ENCODE data around the gene ARL13B.
"Not testable (repeated sequence)": the region's sequence is repeated elsewhere in the genome, so short reads cannot be mapped to it uniquely, and the experiment has no call there.

Gene ARL13B

DNA sequence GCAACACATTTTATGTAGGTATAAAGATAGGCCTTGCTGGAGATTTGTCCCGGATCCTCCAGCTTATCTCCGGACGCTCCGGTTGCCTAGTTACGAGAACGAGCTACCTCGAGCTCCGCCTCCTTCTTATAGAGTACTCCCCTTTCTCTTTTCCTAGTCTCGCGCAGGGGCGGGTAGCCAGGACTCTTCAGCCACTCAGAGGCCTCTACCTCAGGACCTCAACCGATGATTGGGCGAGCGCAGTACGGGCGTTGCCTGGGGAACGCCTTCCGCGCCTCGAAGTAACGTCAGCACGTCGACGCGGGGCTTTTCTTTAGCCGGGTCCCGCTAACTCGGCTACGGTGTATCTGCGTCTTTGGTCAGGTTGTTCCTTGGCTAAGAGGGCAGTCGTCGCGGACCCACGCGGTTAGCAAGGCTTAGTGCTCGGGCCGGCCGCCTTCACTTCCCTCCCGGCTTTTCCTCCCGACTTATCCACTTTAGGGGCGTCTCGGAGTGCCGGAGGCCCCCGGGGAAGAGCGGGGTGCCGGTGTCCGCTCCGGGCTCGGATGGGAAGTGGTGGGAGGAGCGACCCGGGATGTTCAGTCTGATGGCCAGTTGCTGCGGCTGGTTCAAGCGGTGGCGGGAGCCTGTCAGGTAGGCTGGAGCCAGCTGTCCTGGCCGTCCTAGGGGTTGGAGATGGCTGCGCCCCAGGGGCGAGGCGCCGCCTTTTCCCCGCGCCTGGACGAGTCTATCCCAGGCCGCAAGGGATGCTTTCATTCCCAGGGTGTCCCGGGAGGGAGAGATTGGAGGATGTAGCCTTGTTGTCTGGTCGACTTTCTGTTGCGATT is at the start of gene ARL13B:
ARL13B (plus strand) TSS at position 306 of the 827 bp plus-strand sequence; CDS start at position 575, 269 bp downstream.
- peak; percentile 97 for DNase-seq

DNA sequence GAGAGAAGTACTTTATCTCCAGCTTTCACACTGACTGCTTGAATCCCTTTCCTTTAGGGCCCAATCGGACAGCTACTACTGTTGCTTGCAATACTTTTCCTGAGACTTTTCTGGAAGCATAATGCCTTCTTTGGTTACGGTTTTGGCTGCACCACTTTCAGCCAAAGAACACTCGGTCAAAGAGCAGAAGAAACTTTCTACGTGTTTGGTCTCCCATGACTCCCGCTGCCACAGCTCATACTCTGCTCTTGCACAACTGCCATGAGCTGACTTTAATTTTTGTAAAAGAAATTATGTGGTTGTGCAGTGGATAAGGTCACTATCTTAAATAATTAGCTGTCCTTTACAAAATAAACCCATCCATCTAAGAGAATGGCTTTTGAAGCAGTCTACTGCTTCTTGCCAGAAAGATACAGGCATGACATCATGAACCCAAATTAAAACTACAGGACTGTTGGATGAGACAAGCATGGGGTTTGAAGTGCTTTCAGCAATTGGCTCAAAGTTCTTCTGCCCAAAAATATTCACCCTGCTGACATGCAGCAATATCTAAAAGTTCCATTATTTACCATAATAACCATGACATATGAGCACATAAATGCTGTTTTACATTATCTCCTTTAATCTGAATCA is 48.2 kb upstream of the ARL13B start:
- DNase-seq: no peak

DNA sequence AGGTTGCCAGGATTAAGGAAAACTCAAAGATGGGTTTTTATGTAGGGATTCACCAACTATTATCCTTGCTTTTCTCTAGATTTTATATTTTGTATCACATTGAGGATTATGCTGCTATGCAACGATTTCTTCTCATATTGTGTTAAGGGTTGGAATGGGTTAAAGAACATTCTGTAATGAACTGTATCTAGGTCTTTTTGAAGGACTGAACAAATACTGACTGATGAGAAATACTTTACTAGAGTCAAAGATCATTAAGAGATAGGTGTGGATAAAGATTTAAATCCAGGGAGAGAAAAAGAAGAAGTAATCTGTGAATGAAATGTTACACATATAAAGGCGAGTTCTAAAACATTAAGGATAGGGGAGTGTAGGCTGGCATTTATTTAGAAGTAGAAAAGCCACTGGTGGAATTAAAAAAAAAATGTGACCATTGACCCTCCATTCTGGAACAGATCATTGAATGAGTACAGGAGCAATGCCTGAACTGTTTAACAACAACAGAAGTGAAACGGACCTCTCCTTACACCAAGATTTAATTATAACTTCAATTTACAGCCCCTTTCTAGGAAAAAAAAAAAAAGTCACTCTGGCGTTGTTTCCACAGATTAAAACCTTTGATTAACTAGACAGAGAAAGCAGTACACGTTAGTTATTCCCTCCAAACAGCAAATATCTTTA is 45.4 kb upstream of the ARL13B start:
- DNase-seq: no peak

DNA sequence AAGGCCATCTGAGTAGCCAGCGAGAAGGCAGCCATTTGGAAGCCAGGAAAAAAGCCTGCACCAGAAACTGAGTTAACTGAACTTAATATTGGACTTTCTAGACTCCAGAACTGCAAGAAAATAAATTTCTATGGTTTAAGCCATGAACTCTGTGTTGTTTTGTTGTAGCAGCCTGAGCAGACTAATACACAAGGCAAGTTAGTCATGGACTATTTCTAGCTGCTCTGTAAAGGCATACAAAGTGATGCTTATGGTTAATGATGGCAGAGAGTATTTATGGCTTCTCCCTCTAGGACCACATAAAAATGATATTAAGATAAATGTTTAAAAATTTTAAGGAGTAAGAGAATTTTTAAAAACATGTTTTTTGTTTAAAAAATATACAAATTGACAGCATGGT is 43.4 kb upstream of the ARL13B start:
- no peak for DNase-seq

DNA sequence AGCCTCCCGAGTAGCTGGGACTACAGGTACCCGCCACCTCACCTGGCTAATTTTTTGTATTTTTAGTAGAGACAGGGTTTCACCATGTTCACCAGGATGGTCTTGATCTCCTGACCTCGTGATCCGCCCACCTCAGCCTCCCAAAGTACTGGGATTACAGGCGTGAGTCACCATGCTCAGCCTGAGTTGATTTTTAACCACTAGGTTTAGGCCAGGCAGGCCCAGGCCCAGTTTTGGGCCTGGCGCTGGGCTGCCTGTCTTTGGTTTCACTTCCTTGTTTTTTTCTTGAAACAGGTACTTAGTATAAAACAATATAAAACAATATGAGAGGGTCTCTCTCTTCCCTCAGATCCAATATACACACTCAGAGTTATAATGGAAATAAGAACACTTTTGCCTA is 42.5 kb upstream of the ARL13B start:
- not testable (repeated sequence) for DNase-seq

DNA sequence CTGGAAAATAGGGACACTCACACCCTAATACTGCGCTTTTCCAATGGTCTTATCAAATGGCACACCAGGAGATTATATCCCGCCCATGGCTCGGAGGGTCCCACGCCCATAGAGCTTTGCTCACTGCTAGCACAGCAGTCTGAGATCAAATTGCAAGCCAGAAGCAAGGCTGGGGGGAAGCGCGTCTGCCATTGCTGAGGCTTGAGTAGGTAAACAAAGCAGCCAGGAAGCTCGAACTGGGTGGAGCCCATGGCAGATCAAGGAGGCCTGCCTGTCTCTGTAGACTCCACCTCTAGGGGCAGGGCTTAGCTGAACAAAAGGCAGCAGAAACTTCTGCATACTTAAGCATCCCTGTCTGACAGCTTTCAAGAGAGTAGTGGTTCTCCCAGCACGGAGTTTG is 30.0 kb upstream of the ARL13B start:
- DNase-seq: not testable (repeated sequence)

DNA sequence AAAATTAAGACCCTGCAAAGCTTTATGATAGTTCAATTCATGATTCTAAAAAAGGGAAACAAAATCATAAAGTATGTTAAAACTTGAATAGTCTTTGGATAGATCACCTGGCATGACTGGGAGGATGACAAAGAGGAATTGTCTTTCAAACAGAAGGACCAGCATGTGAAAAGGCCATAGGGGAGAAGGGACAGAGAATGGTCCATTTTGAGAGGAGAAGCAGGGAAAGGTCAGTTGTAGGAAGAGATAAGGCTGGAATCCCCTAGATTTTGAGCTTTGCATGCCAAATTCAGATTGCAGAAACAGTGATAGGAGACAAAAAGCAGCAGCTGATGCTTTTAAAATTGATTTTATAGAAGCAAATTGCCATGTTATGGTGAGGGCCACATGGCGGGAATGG is 18.9 kb upstream of the ARL13B start:
- DNase-seq: no peak

DNA sequence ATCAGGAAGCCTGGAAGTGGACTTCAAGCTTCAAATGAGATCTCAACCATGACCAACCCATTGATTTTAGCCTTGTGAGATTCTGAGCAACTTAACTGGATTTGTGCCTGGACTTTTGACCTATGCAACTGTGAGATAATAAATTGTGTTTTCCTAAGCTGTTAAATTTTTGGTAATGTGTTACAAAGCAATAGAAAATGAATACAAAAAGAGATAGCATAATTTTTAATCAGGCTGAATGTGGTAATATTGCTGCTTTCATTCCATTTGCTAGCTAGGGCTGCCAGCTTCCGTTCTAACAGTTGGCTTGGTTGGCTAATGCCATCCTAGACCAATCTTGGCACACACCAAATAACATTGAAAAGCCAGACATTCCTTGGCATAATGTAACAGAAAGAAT is 18.5 kb upstream of the ARL13B start:
- DNase-seq: no peak

DNA sequence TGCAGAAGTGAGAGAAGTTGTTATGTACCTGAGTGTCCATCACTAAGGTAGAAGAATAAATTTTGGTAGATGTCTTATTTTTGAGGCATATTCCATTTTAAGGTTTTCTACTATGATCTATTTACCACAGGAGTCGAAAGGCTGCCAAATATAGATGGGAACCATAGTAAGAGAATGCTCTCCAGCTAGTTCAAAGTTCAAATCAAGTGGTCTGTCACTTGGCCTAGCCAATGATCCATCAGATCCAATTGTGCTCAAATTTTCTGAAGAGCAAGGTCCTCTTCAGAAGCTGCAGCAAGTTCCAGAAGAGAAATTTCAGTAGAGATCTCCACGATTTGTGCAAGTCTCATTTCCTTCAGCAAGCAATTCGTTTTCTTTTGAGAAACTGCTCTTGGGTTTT is 17.2 kb upstream of the ARL13B start:
- DNase-seq: no peak

DNA sequence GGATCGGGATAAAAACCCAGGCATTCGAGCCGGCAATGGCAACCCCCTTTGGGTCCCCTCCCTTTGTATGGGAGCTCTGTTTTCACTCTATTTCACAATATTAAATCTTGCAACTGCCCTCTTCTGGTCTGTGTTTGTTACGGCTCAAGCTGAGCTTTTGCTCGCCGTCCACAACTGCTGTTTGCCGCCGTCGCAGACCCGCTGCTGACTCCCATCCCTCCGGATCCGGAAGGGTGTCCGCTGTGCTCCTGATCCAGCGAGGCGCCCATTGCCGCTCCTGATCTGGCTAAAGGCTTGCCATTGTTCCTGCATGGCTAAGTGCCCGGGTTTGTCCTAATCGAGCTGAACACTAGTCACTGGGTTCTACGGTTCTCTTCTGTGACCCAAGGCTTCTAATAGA is 14.8 kb upstream of the ARL13B start:
- DNase-seq: not testable (repeated sequence)

DNA sequence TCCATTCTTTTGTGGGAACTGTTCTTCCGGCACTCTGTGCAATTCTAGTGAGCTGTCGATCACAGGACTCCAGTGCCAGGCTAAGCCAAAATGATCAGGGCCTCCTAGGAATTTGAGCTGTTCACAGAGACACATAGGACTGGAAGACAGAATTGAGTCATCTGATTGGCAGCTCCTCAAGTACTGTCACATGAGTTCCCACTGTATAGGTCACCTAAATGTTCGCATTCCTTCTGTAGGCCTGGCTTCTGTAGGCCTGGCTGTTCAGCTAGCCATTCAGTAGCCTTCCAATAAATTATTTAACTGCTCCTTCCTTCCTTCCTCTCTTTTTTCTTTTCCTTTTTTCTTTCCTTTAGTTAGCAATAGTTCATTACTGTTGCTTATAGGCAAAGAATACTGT is 10.5 kb upstream of the ARL13B start:
- DNase-seq: no peak

DNA sequence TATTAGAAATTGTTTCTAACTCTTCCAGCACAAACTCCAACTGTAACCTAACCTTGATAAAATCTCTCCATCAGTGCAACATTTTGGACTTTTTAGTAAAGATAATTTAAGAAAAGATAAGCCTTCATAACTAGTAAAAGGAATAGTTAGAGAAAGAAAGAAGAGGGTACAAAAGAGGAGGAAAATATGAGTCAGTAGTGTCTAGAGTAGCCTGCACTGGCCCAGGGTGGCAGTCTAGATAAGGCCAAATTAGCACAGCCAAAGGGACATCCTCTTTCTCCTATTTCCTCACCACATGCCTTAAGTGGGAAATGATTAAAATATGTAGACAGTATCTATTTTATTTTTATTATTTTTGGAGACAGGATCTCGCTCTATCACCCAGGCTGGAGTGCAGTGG is 10.0 kb upstream of the ARL13B start:
- DNase-seq: no peak

DNA sequence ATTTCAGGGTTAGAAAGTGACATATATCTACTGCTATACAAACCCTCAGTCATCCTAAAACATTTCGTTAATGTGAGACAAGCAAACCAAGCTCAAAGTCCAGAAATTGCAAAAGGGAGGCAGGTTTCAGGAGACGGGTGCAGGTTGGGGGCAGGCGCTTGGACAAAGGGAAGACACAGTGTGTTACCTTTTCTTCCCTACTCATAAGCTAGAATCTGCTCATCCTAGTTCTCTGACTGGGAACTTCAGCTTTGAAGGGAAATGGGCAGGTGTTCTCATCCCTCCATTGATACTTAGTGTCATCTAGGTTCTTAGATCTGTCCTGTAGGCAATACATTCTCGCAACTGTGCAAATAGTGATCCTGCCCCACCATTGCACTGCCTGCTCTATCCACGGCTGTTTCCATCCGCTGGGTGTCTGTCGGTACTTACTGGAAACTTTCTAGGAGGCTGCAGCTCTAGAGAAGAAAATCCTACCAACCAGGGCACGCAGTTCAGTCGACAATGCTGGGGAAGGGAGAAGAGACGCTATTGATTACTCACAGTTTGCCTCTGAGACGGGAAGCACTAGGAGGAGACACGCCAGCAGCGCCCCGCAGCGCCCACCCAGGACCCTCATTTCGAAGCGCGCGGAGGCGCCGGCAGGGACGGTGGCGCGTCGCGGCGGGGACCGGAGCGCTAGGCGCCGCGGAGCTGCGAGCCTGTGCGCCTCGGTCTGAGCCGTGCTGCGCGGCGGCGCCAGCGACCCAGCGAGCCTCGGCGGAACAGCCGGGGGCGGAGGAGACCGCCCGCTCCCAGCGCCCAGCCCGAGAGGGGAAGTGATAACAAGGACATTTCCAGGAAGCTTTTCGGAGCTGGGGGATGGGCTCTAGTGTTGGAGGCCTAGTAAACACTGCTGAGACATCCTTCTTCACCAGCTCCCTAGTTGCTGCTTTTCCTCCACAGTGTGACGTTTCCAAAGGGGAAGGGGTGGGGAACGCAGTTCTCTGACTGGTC is 6.5 kb upstream of the ARL13B start, which contains the start of gene PROS1:
PROS1 (minus strand) TSS at position 766 of the 996 bp plus-strand sequence; CDS start at position 619, 147 bp downstream.
- DNase-seq: peak; percentile 29

DNA sequence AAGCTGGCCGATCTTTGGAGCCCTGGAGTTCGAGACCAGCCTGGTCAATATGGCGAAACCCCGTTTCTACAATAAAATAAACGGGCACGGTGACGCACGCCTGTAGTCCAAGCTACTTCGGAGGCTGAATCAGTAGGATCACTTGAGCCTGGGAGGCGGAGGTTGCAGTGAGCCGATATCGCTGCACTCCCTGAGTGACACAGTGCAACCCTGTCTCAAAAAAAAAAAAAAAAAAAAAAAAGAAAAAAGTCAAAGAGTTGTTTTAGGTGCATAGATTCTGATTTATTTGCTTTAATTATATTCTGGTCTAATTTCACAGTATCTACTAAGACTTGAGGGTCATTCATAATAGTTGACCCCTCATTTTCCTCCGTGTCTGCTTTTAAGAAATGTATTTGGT is 1.7 kb downstream of the ARL13B start:
- DNase-seq: no peak

DNA sequence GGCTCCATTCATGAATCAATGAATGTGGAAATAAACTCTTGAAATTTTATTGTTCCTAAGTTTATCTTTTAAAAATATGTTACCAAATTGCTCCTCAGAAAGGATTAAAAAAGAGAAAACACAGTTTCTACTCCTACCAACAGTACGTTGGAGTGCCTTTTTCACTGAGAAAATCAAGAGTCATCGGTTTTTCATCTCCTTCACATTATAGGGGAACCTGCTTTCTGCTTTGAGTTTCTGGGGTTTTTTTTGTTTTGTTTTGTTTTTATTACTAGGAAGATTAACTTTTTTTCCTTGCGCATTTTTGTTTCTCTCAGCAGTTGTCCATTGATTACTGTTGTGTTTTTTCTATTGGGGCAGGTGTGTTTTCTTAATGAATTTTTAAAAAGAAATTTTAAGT is 3.5 kb downstream of the ARL13B start:
- no peak for DNase-seq

DNA sequence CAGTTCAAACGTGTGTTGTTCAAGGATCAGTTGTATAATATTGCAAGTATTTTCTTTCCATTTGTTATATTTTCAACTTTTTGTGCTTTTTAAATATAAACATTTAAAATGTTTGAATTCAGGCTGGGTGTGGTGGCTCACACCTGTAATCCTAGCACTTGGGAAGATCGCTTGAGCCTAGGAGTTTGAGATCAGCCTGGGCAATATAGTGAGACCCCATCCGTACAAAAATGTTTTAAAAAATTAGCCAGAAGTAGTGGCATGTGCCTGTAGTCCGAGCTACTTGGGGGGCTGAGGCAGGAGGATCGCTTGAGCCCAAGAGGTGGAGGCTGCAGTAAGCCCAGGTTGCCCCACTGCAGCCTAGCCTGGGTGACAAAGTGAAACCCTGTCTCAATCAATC is 4.7 kb downstream of the ARL13B start:
- DNase-seq: no peak

DNA sequence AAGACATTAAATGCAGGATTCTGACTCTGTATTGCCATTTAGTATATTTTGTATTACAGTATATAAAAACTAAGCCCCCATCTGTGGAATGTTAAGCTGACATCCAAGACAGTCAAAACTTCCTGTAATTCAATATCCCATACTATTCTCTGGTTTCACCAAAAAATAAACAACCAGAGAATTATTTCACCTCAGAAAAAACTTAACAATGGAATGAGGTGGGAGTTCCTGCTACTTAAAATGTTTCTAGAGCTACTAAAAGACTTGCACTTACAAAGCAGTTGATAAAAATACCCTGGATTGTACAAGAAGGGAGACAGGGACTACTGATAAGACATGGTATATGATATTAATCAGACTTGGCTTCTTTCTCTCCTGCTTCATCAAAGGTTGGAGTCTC is 8.3 kb downstream of the ARL13B start:
- DNase-seq: no peak

DNA sequence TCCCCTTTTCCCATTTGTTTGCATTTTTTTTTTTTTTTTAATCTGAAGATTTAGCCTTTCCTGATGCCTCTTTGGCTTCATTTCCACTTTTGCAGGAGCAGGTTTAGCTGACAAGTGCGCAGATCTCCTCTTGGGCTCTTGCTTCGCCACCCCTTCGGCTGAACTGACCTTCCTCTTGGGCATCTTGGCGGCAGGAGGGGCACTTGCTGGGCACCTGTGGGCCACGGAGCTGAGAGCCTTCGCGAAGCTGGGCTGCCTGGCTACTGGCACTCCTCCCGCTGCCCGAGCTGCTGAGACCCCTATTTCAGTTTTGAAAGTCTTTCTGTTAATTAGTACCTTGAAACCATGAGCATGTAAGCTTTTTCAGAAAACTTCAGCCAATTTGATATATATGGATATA is 8.8 kb downstream of the ARL13B start:
- DNase-seq: no peak

DNA sequence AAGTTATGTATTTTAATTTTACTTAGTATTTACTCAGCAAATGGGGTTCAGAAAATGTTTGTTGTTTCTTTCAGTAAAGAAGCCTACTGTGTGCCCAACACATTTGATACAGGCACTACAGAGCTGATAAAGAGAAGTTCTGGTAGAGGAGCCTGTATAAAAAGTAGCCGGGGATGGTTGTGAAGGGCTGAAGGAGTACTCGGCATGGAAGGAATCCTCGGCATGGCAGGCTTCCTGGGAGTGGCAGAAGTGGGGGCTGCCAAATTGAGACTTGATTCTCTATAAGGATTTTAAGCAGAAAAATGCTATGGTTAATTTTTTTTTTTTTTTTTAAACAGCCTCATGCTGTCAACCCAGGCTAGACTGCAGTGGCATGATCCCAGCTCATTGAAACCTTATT is 9.3 kb downstream of the ARL13B start:
- DNase-seq: no peak

DNA sequence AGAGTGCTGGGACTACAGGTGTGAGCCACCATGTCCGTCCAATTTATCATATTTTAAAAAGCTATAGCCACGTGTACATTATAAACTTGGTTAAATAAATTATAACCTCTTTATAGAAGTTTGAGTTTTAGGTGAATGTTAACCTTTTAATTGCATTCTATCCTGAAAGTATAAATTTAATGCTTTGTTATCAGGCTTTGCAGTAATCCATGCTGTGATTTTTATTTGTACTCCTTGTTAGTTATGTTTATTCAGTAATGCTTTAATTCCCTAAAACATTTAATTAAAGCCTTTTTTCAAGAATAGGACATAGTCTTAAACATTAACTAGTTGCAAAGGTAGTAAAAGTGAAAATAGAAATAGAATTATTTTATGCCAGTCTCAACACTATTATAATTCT is 11.7 kb downstream of the ARL13B start:
- DNase-seq: no peak

DNA sequence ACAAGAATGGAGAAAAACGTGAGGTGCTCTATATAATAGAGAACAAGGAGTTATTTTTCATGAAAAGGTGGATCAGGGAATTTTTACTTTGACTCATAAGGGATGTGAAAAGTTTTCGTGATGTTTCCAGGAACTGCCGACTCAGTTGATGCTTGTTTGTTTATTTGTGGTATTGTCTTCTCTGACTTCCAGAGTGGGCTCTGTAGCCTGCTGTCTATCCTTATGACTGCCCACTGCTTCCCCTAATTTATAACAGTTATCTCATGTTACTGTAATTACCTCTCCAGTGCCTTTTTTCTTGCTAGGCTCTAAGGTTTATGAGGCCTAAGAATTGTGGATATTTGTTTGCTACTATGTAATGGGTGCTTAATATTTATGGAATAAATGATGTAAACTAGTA is 12.3 kb downstream of the ARL13B start:
- no peak for DNase-seq

DNA sequence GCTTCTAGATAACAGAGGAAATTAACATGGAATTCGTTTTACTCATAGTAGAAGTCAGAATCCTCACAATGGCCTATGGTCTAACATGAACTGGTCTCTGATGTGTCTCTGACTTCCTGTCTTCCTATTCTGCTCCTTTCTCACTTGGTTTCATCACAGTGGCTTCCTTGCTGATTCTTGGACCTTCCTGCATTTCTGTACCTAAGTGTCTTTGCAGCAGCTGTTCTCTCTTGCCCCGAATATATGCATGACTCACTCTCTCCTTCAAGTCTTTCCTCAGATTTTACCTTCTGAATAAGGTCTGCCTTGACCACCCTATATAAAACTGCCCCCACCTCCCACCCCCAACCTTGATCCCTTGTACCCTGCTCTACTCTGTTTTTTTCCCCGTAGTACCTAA is 14.1 kb downstream of the ARL13B start:
- no peak for DNase-seq

DNA sequence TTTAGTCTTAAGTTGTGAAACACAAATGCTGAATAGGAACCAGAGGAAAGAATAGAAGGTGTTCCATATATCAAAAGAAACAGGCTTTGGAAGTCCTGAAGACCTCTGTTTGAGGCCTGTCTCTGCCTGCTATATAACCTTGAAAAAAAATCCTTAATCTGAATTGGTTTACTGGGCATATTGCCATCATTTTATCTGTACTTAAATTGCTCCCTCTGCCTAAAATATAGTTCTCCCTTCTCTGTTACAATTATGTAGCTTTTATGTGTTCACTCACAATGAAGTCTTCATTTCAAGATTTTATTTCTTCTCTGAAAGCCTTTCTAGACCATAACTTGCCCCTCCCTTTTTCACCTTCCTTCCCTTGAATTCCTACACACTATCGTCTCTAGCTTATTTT is 21.2 kb downstream of the ARL13B start:
- DNase-seq: no peak

All from CD4-positive, alpha-beta T cell treated with Interleukin-17A for 1 hour (primary cell).